Nucleus accumbens (tissue), 56 donors: ENCODE results near the gene CRYZ.

Source experiments
- DNase-seq, 56 donors: peaks; one replicate each; lab custom pipeline; 2025; lab: John Stamatoyannopoulos, UW

Gene CRYZ

GRCh38 chr1:74731399-74732052, 1.3 kb downstream of the CRYZ start:
- DNase-seq: no peak

DNA sequence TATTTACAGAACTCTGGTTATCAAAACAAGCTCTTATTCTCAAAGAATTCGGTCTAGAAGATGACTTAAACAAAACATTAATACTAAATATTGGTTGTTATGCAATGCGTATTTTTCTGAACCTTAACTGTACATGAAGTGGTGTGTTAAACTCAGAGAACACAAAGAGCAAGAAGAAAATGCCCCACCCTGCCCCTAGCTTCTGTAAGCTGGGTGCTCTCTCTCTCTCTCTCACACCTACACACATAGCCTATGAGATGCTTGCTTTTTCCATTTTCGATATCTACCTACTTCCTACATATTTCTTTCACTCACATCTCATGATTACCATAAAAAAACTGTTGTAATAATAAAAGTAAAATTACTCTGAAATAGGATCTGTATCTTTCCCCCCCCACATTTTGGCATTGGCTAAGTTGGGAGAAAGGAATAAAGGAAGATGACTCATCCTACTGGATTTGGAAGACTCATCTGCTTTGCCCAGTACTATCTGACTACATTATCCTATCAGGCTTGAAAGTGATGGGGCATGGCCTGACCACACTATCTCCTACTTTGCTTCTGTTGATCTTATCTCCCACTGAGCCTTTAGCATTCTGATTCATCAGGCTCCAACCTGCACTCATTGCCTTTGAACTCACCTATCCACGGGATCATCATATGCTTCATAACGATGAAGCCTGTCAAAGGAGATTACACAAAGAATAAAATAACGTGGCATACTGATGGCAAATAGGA, 2.9 kb downstream of the CRYZ start:
- DNase-seq: peak in 2 of 56 donors; percentile 1 to 12

DNA sequence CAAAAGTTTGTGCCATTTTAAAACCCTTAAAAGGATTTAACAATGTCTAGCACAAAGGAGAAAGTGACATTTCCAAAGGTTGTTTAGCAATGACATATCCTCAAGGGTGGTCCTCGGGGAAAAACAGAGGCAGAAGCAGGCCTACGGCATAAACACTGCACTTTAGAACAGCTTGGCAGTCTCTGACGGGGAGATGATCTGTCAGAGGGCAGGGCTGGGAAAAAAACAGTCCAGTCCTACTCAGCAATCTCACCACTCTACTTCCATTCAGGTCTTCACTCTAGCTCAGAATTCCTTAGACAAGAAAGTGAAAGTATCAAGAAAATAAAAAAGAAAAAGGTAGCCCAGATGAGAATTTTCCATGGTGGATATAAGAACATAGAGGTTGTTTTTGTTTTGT, 4.1 kb downstream of the CRYZ start:
- DNase-seq: no peak

DNA sequence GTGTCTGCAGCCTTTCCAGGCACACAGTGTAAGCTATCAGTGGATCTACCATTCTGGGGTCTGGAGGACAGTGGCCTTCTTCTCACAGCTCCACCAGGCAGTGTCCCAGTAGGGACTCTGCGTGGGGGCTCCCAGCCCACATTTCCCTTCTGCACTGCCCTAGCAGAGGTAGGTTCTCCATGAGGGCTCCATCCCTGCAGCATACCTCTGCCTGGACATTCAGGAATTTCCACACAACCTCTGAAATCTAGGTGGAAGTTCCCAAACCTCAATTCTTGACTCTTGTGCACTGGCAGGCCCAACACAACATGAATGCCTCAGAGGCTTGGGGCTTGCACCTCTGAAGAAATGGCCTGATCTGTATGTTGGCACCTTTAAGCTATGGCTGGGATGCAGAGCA, 6.8 kb downstream of the CRYZ start:
- DNase-seq: no peak

DNA sequence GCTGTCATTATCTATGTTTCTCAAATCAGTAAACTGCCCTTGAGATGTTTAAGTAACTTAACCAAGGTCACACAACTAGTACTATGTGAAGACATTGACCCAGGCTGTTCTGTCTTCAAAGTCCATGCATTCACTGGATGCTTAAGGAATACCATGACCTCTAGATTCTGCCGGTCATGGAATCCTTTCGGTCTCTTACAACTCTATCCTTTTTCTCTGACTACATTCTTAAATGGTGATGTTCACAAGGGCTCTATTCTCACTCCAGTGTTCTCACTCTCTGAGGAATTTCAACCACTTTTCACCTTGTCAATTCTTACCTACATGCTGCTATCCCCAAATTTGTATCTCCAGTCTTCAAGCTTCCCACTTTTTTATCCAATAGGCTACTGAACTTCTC, 15.2 kb downstream of the CRYZ start:
- DNase-seq: no peak

DNA sequence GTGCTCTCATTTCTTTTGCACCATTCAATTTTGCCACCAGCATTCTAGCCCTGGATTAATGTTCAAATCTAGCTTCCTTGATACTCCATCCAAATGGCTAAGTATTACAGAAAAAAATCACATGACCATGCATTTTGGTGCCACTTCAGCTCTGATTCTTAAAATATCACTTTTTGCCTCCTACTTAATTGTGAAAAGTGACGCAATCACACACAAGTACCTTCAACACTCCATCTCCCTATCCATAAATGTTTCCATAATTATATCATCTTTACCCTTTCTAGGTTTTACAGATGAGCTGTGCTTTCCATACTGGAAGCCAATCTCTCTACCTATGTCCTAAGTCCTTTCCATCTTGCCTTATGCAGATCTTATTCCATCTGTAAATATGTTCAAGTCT, 16.0 kb downstream of the CRYZ start:
- DNase-seq: no peak

DNA sequence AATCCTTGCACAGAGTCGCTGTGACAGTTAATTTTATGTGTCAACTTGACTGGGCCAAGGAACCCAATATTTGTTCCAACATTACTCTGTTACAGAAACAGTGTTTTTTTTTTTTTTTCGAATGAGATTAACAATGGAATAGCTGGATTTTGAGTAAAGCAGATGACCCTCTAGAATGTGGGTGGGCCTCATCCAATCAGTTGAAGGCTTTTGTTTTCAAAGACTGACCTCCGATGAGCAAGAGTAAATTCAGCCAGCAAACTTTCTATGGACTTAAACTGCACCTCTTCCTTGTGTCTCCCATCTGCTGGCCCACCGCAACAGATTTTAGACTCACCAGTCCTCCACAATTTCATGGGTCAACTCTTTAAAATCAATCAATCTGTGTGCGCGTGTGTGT, 17.0 kb downstream of the CRYZ start:
- no peak for DNase-seq

DNA sequence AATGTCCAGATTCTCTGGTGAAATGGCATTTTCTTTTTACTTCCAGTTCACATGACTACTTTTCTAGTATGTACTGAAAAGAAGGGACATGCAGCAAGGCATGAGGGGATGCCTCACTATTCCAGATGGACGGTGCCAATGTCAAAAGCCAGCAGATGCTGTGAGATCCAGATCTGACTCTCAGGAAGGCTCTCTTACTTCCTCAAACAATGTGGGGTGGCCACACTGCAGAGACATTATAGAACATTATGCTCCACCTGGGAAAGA, 17.7 kb downstream of the CRYZ start:
- no peak for DNase-seq

DNA sequence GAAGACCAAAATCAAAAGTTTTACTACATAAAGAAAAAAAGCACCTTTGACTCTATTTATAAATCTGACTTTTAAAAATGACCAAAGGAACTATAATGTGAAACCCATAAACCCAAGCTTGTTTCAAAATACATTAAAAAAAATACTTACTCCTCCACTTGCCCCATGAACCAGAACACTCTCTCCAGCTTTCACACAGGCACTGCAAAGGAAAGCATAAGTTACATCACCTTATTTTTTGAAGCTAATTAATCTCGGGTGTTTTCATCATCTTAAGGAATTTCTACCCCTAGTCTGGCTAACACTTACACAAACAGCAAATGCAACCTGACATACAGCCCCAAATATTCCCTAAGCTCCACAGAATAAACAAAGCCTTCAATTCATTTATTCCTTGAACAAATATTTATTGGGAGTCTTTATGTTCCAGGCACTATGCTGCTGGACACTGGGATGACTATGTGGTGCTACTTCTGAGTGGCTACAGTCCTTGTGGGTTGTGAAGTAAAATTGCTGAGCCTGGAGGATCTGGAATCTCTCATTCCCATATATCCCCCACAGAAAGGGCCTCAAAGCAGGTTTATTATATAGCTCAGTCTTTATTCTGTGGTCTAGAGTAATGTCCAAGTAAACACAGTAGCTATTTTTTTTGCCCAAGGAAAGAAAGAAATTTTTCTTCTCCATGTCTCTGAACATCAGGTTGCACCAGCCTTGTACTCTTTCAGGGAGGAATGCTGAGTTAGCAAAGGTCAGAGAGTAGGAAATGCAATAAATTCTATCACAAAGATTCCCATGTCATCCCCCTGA, 18.2 kb downstream of the CRYZ start:
- no peak for DNase-seq

- DNase-seq: no peak
These were observed 19.0 kb downstream of the CRYZ start for GRCh38 chr1:74713849-74714248.

DNA sequence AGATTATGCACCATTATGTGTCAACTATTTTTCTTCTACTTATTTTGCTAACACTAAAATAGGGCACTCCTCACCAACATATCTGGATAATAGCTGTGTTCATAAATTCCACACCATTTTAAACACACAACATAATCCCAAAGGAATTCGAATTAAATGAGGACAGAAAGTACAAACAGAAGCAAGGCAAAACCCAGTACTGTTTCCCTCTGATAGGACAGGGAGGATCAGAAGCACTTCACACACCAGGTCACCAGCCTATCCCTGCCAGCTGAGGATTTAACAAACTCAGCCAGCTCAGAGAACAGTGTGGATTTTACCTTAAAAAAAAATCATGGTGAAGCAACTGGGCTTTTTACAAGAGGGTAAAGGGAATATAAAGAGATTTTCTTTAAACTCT, 20.0 kb downstream of the CRYZ start:
- no peak for DNase-seq

GRCh38 chr1:74703386-74704182, 29.3 kb downstream of the CRYZ start:
- DNase-seq: no peak

GRCh38 chr1:74699331-74699730, 33.5 kb downstream of the CRYZ start:
- DNase-seq: no peak

DNA sequence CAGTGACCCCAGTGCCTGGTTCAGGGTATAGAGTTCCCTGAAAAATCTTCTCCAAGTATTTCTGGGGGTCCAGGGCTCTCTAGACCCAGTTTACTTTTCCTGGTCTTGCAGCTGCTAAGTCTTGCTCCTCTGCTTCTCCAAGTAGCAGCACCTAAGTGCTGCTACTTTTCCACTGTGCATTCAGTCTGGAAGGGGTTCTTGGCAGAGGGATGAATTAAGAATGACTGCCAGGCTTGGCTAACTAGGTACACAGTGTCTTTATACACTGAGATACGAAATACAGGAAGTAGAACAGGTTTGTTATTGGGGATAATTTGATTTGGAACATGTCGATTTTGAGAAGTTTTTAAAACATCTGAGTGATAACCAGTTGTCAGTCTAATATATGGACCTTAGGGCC, 35.0 kb downstream of the CRYZ start:
- DNase-seq: no peak

GRCh38 chr1:74693473-74693872, 39.4 kb downstream of the CRYZ start:
- DNase-seq: no peak

DNA sequence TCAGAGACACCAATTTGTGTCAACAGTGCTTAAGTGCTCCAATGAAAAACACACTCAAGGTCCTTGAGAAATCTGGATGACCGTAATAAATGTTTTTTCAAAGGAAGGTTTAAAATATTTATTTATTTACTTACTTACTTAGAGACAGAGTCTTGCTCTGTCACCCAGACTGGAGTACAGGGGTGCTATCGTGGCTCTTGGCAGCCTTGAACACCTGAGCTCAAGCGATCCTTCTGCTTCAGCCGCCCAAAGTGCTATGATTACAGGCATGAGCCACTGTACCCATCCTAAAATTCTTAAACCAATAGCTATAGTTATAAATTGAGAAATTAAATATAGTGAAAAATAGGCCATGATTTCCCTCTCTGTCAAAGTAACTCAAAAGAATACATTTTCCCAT, 41.9 kb downstream of the CRYZ start:
- DNase-seq: no peak

DNA sequence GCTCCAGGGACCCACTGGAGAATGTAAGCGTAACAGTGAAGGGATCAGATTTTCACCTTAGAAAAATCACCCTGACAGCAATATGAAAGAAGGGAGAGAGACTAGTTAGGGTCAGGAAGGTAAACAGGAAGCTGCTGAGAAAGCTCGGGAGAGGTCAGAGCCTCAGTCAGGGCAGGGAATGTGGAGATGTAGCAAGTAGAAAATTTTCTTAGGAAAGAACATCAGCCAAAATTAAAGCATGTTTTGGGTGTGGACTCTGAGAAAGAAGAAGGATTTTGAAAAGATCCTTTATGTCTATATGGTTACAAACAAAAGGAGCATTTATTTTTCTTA, 42.5 kb downstream of the CRYZ start:
- DNase-seq: no peak

DNA sequence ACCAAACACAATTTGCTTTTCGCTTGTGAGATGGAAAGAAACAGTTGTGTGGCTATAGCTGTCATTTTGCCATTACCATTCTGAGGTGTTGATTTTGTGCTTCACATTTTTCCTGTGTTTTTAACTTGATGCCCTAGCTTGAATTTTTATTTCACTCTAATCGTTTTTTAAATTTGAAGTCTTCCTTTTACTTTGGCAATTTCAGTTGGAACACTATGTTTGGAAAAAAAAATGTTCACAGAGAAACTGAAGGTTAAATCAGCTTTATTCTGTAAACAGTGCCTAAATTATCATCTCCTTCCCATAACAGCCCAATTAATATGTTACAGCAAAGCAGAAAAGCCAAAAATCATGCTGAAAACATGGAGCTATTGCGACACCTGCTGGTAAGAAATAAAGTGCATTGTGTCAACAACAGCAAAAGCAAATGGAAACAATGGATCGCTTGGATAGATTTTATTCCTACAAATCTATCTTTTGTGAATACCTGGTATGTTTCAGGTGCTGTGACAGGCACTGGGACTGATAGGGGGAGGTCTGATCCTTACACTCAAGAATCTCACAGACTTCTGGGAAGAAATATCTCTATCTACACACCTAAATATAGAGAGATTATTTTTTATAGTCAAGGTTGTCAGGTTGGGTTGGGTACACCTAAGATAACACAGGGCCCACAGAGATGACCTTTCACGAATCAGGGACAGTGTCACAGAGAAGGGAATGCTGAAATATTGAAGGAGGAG, 43.1 kb downstream of the CRYZ start:
- peak in 26 of 56 donors; percentile 0 to 70 (median 14) for DNase-seq

- no peak for DNase-seq
These were observed 45.9 kb downstream of the CRYZ start for GRCh38 chr1:74686928-74687327.

DNA sequence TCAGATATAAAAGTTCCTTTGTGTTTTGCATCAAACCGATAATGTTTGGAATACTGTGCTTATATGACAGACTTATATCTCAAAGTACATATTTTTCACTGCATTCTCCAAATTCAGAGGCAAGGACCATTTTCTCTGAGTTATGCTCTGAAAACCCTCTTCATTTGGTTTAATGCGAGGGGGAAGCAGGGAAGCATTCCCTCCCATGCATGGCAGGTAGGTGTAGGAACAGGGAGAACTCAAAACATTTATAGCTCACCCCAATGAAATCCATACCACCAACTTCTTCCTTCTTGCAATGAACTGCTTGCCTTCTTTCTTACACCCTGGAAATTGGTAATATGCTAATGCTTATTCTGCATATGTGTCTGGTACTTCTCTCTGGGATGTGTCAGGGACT, 48.5 kb downstream of the CRYZ start:
- DNase-seq: peak in 3 of 56 donors; percentile 1 to 7 (median 4)
